ENCODE measurements around the gene MLH1. TPM values are rescaled to one million over a fixed set of nuclear protein-coding genes. Genes with fewer than 3 reads are reported as not detected.
"Not testable (repeated sequence)": the region's sequence is repeated elsewhere in the genome, so short reads cannot be mapped to it uniquely, and the experiment has no call there.

MLH1 gene
- total RNA-seq, 1 experiment from 2014 or later, result 28.5 TPM

DNA sequence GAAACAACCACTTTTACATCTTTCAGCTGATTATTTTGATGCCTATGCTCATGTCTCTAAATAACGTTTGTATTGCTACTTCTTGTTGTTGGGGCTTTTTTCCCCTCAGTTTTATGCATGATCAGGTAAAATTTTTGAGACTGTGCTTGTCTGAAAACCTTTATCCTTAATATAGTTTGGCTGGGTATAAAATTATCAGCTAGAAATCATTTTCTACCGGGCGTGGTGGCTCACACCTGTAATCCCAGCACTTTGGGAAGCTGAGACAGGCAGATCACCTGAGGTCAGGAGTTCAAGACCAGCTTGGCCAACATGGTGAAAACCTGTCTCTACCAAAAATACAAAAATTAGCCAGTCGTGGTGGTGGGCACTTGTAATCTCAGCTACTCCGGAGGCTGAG is 45.5 kb upstream of the MLH1 start:
- POLR2A ChIA-PET; H3K4me1 ChIP-seq (ENCODE audit: control insufficient read depth, insufficient read depth, low read length); ATAC-seq; in situ Hi-C loops (cut with HindIII; ENCODE audit: low pct_unique_long_range_greater_than_20kb, low sequenced_read_pairs); CTCF ChIA-PET; BruUV-seq (replicated peaks); intact Hi-C loops (cut with micrococcal nuclease; ENCODE audit: unreplicated experiment); H3K27ac ChIP-seq (ENCODE audit: low read length); H3K27me3 ChIP-seq (ENCODE audit: control insufficient read depth, insufficient read depth, low read length); DNase-seq (ENCODE audit: low read depth, low spot score); H3K4me3 ChIP-seq (ENCODE audit: low read depth in 2 of 2, low read length in 2 of 2); H3K36me3 ChIP-seq (ENCODE audit: control insufficient read depth, insufficient read depth, low read length); H3K9me3 ChIP-seq (ENCODE audit: control insufficient read depth, insufficient read depth, low read depth, low read length): not testable (repeated sequence)

DNA sequence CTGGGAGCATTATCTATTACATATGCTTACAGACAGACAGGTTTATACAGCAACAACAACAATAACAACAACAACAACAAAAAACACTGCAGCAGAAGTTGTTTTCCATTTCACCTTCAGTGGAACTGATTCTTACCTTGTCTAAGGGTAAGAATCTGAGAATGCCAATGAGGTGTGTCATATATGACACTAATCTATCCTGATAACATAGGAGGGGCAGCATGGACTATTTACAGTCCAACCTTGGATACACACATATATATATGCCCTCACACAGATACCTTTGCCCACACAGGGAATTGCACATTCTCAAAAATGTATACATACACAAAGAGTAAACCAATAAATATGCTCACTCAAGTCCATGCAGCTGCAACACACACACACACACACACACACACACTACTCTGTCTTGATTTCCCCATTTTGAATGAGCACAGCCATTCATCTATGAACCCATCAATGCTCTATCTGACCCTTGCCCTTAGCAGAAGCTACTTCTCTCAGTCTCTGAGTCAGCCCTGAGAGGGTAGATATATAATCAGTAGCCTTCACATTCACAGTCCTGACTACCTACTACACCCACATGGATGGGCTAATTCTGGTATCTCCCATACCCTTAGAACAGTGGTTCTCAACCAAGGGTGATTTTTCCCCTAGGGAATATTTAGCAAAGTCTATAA is 38.7 kb upstream of the MLH1 start:
- in situ Hi-C loops (cut with HindIII; ENCODE audit: low pct_unique_long_range_greater_than_20kb, low sequenced_read_pairs), result no loop called here
- no peak overlapping the region for H3K27ac ChIP-seq (ENCODE audit: low read length)
- no peaks in the 10 kb centered on the region for H3K4me1 ChIP-seq (ENCODE audit: control insufficient read depth, insufficient read depth, low read length)
- H3K36me3 ChIP-seq (ENCODE audit: control insufficient read depth, insufficient read depth, low read length), result no peaks in the 10 kb centered on the region
- DNase-seq (ENCODE audit: low read depth, low spot score), result no peak
- ATAC-seq, result no peak
- H3K4me3 ChIP-seq (ENCODE audit: low read depth in 2 of 2, low read length in 2 of 2), result no peak overlapping the region
- TF ChIP-seq, protein P1, sequence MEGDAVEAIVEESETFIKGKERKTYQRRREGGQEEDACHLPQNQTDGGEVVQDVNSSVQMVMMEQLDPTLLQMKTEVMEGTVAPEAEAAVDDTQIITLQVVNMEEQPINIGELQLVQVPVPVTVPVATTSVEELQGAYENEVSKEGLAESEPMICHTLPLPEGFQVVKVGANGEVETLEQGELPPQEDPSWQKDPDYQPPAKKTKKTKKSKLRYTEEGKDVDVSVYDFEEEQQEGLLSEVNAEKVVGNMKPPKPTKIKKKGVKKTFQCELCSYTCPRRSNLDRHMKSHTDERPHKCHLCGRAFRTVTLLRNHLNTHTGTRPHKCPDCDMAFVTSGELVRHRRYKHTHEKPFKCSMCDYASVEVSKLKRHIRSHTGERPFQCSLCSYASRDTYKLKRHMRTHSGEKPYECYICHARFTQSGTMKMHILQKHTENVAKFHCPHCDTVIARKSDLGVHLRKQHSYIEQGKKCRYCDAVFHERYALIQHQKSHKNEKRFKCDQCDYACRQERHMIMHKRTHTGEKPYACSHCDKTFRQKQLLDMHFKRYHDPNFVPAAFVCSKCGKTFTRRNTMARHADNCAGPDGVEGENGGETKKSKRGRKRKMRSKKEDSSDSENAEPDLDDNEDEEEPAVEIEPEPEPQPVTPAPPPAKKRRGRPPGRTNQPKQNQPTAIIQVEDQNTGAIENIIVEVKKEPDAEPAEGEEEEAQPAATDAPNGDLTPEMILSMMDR (IDR thresholded peaks at IDR 0.05), result no peak
- TF ChIP-seq TCF7L2 (IDR thresholded peaks at IDR 0.05; ENCODE audit: low read depth, low read length), result no peak
- ChIA-PET CTCF (no interaction called here), POLR2A (interaction anchor here (0.6 kb wide), 1 partner anchor 253 kb away, joined by 3 read pairs; no protein-coding TSS in a partner anchor)
- no TSS peak for BruUV-seq (replicated peaks)
- H3K9me3 ChIP-seq (ENCODE audit: control insufficient read depth, insufficient read depth, low read depth, low read length), result no peaks in the 10 kb centered on the region
- H3K27me3 ChIP-seq (ENCODE audit: control insufficient read depth, insufficient read depth, low read length), result no peaks in the 10 kb centered on the region
- intact Hi-C loops (cut with micrococcal nuclease; ENCODE audit: unreplicated experiment), result loop anchor here (5.0 kb wide), 2 partner anchors 52 to 227 kb away; no protein-coding TSS in a partner anchor

DNA sequence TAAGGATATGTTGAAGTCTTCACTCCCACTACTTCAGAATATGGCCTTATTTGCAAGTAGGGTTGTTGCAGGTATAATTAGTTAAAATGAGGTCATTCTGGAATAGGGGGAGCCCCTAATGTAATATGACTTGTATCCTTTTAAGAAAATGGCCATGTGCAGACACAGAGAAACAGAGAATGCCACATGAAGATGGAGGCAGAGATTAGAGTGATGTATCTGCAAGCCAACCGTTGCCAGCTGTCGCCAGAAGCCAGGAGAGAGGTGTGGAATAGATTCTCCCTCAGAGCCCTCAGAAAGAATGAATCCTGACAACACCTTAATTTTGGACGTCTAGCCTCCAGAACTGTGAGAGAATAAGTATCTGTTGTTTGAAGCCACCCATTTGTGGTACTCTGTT is 37.2 kb upstream of the MLH1 start:
- intact Hi-C loops (cut with micrococcal nuclease; ENCODE audit: unreplicated experiment) (loop anchor here (5.0 kb wide), 2 partner anchors 54 to 229 kb away; no protein-coding TSS in a partner anchor), in situ Hi-C loops (cut with HindIII; ENCODE audit: low pct_unique_long_range_greater_than_20kb, low sequenced_read_pairs) (no loop called here)
- no peaks in the 10 kb centered on the region for H3K4me1 ChIP-seq (ENCODE audit: control insufficient read depth, insufficient read depth, low read length)
- no peaks in the 10 kb centered on the region for H3K36me3 ChIP-seq (ENCODE audit: control insufficient read depth, insufficient read depth, low read length)
- ChIA-PET POLR2A (no interaction called here), CTCF (interaction anchor here (0.7 kb wide), 1 partner anchor 51 kb away, joined by 8 read pairs; no protein-coding TSS in a partner anchor)
- no TSS peak for BruUV-seq (replicated peaks)
- TF ChIP-seq, protein P2, sequence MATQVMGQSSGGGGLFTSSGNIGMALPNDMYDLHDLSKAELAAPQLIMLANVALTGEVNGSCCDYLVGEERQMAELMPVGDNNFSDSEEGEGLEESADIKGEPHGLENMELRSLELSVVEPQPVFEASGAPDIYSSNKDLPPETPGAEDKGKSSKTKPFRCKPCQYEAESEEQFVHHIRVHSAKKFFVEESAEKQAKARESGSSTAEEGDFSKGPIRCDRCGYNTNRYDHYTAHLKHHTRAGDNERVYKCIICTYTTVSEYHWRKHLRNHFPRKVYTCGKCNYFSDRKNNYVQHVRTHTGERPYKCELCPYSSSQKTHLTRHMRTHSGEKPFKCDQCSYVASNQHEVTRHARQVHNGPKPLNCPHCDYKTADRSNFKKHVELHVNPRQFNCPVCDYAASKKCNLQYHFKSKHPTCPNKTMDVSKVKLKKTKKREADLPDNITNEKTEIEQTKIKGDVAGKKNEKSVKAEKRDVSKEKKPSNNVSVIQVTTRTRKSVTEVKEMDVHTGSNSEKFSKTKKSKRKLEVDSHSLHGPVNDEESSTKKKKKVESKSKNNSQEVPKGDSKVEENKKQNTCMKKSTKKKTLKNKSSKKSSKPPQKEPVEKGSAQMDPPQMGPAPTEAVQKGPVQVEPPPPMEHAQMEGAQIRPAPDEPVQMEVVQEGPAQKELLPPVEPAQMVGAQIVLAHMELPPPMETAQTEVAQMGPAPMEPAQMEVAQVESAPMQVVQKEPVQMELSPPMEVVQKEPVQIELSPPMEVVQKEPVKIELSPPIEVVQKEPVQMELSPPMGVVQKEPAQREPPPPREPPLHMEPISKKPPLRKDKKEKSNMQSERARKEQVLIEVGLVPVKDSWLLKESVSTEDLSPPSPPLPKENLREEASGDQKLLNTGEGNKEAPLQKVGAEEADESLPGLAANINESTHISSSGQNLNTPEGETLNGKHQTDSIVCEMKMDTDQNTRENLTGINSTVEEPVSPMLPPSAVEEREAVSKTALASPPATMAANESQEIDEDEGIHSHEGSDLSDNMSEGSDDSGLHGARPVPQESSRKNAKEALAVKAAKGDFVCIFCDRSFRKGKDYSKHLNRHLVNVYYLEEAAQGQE (IDR thresholded peaks at IDR 0.05; ENCODE audit: insufficient read depth in 1 of 2, low read depth in 2 of 2, low read length in 1 of 2), result no peak
- TF ChIP-seq, protein P1 (IDR thresholded peaks at IDR 0.05), result no peak
- TF ChIP-seq SIN3A (IDR thresholded peaks at IDR 0.05; ENCODE audit: borderline replicate concordance, insufficient read depth, low read depth, low read length) (no peak), TCF7L2 (IDR thresholded peaks at IDR 0.05; ENCODE audit: low read depth, low read length) (no peak), POLR2AphosphoS5 (IDR thresholded peaks at IDR 0.05; ENCODE audit: low read depth, low read length) (no peak)
- H3K27ac ChIP-seq (ENCODE audit: low read length), result no peak overlapping the region
- no peak for DNase-seq (ENCODE audit: low read depth, low spot score)
- H3K27me3 ChIP-seq (ENCODE audit: control insufficient read depth, insufficient read depth, low read length), result no peaks in the 10 kb centered on the region
- no peak for ATAC-seq
- no peaks in the 10 kb centered on the region for H3K9me3 ChIP-seq (ENCODE audit: control insufficient read depth, insufficient read depth, low read depth, low read length)
- no peak overlapping the region for H3K4me3 ChIP-seq (ENCODE audit: low read depth in 2 of 2, low read length in 2 of 2)
